Measurements from ENCODE around the gene GKN2. TPM values are rescaled to one million over a fixed set of nuclear protein-coding genes. Genes with fewer than 3 reads are reported as not detected.

The GKN2 gene
- total RNA-seq, 2 experiments from 2014 or later: not detected

GRCh38 chr2:68951899-68952298, 794 bp downstream of the GKN2 start:
- Histone ChIP-seq H3K9me2 (ENCODE audit: insufficient read depth, low read length) (no peaks in the 10 kb centered on the region), H3K9me3 (ENCODE audit: low read length) (no peaks in the 10 kb centered on the region), H3K79me2 (ENCODE audit: insufficient read depth, low read depth, low read length) (no peaks in the 10 kb centered on the region), H3K4me1 (ENCODE audit: insufficient read depth, low read length, poor library complexity, severe bottlenecking) (no peaks in the 10 kb centered on the region), H4K20me1 (ENCODE audit: insufficient read depth, low read length) (no peaks in the 10 kb centered on the region), H3K36me3 (ENCODE audit: insufficient read depth, low read length) (no peaks in the 10 kb centered on the region), H2AFZ (ENCODE audit: low read length) (no peak overlapping the region), H3K4me3 (ENCODE audit: low read depth, low read length, poor library complexity, severe bottlenecking) (no peak overlapping the region), H3K4me2 (ENCODE audit: low read length) (no peak overlapping the region), H3K27ac (ENCODE audit: low read depth, low read length, poor library complexity, severe bottlenecking) (no peak overlapping the region)
- POLR2A ChIA-PET: no interaction called here
- no peak for DNase-seq (ENCODE audit: low spot score)
- BruUV-seq (replicated peaks): no TSS peak
- CTCF ChIA-PET (ENCODE audit: unreplicated experiment): no interaction called here
- no peak for TF ChIP-seq CTCF (conservative IDR thresholded peaks at IDR 0.05; ENCODE audit: low read length)
- no peak for TF ChIP-seq EZH2phosphoT487 (IDR thresholded peaks at IDR 0.05; ENCODE audit: borderline replicate concordance, low read depth, low read length)
- intact Hi-C loops (cut with micrococcal nuclease; ENCODE audit: unreplicated experiment): no loop called here

GRCh38 chr2:68948710-68949109, 4.0 kb downstream of the GKN2 start:
- H3K79me2 ChIP-seq (ENCODE audit: insufficient read depth, low read depth, low read length): no peaks in the 10 kb centered on the region
- no peak for TF ChIP-seq CTCF (conservative IDR thresholded peaks at IDR 0.05; ENCODE audit: low read length)
- TF ChIP-seq EZH2phosphoT487 (IDR thresholded peaks at IDR 0.05; ENCODE audit: borderline replicate concordance, low read depth, low read length): no peak
- no peaks in the 10 kb centered on the region for H4K20me1 ChIP-seq (ENCODE audit: insufficient read depth, low read length)
- no peaks in the 10 kb centered on the region for H3K36me3 ChIP-seq (ENCODE audit: insufficient read depth, low read length)
- H2AFZ ChIP-seq (ENCODE audit: low read length): no peak overlapping the region
- ChIA-PET CTCF (ENCODE audit: unreplicated experiment) (no interaction called here), POLR2A (interaction anchor here (0.5 to 1.0 kb wide), 4 partner anchors 13 to 831 kb away, joined by 3 to 4 read pairs (median 4); no protein-coding TSS in a partner anchor)
- no peaks in the 10 kb centered on the region for H3K9me2 ChIP-seq (ENCODE audit: insufficient read depth, low read length)
- H3K4me3 ChIP-seq (ENCODE audit: low read depth, low read length, poor library complexity, severe bottlenecking): no peak overlapping the region
- intact Hi-C loops (cut with micrococcal nuclease; ENCODE audit: unreplicated experiment): no loop called here
- H3K4me1 ChIP-seq (ENCODE audit: insufficient read depth, low read length, poor library complexity, severe bottlenecking): no peaks in the 10 kb centered on the region
- no peaks in the 10 kb centered on the region for H3K9me3 ChIP-seq (ENCODE audit: low read length)
- no peak for DNase-seq (ENCODE audit: low spot score)
- H3K27ac ChIP-seq (ENCODE audit: low read depth, low read length, poor library complexity, severe bottlenecking): no peak overlapping the region
- BruUV-seq (replicated peaks): no TSS peak
- no peak overlapping the region for H3K4me2 ChIP-seq (ENCODE audit: low read length)

GRCh38 chr2:68946117-68946516, 6.6 kb downstream of the GKN2 start:
- ChIA-PET CTCF (ENCODE audit: unreplicated experiment) (no interaction called here), POLR2A (no interaction called here)
- H2AFZ ChIP-seq (ENCODE audit: low read length): no peak overlapping the region
- no peaks in the 10 kb centered on the region for H3K4me1 ChIP-seq (ENCODE audit: insufficient read depth, low read length, poor library complexity, severe bottlenecking)
- no peaks in the 10 kb centered on the region for H4K20me1 ChIP-seq (ENCODE audit: insufficient read depth, low read length)
- no peaks in the 10 kb centered on the region for H3K79me2 ChIP-seq (ENCODE audit: insufficient read depth, low read depth, low read length)
- H3K4me3 ChIP-seq (ENCODE audit: low read depth, low read length, poor library complexity, severe bottlenecking): no peak overlapping the region
- H3K9me3 ChIP-seq (ENCODE audit: low read length): no peaks in the 10 kb centered on the region
- H3K36me3 ChIP-seq (ENCODE audit: insufficient read depth, low read length): no peaks in the 10 kb centered on the region
- H3K9me2 ChIP-seq (ENCODE audit: insufficient read depth, low read length): no peaks in the 10 kb centered on the region
- H3K4me2 ChIP-seq (ENCODE audit: low read length): no peak overlapping the region
- TF ChIP-seq CTCF (conservative IDR thresholded peaks at IDR 0.05; ENCODE audit: low read length) (no peak), EZH2phosphoT487 (IDR thresholded peaks at IDR 0.05; ENCODE audit: borderline replicate concordance, low read depth, low read length) (no peak)
- BruUV-seq (replicated peaks): no TSS peak
- no peak overlapping the region for H3K27ac ChIP-seq (ENCODE audit: low read depth, low read length, poor library complexity, severe bottlenecking)
- intact Hi-C loops (cut with micrococcal nuclease; ENCODE audit: unreplicated experiment): no loop called here
- no peak for DNase-seq (ENCODE audit: low spot score)
